Activated CD8-positive, alpha-beta T cell treated with anti-CD3 and anti-CD28 coated beads for 36 hours (primary cell): Measurements from ENCODE around the gene RAD50. TPM values are rescaled to one million over a fixed set of nuclear protein-coding genes. Genes with fewer than 3 reads are reported as not detected.

Experiments
- ATAC-seq: fragments of 200-7000 bp; cut with Tn5 transposase; one replicate; pipeline ENCODE4 v1.10.0; 2021; ENCODE audit warnings: mild to moderate bottlenecking, moderate library complexity
- CTCF ChIA-PET: fragments of 350-600 bp; sonication (Branson Sonifier 250); formaldehyde crosslinking; loops from one replicate; lab custom pipeline; 2021; ENCODE audit warnings: antibody characterized with exemption; lab: Charles Lee
- POLR2A ChIA-PET: fragments of 350-600 bp; sonication (Branson Sonifier 250); formaldehyde crosslinking; loops from one replicate; lab custom pipeline; 2021; ENCODE audit warnings: antibody characterized with exemption; lab: Charles Lee
- DNase-seq: peaks from one replicate; pipeline ENCODE4 v3.0.0-alpha.2; 2020
- H3K27ac Mint-ChIP-seq: one replicate; pipeline ENCODE4 v1.8.0; 2021; ENCODE audit warnings: mild to moderate bottlenecking, mixed read lengths
- H3K27me3 Mint-ChIP-seq: one replicate; pipeline ENCODE4 v1.8.0; 2021; ENCODE audit warnings: mixed read lengths
- H3K36me3 Mint-ChIP-seq: one replicate; pipeline ENCODE4 v1.8.0; 2021; ENCODE audit warnings: low read depth, mixed read lengths
- H3K4me1 Mint-ChIP-seq: one replicate; pipeline ENCODE4 v1.8.0; 2021; ENCODE audit warnings: low read depth, mixed read lengths
- H3K4me3 Mint-ChIP-seq: one replicate; pipeline ENCODE4 v1.8.0; 2021; ENCODE audit warnings: mild to moderate bottlenecking, moderate library complexity, mixed read lengths
- H3K9me3 Mint-ChIP-seq: one replicate; pipeline ENCODE4 v1.8.0; 2021; ENCODE audit warnings: mixed read lengths
- intact Hi-C: fragments of 100-400 bp; cut with micrococcal nuclease; formaldehyde crosslinking; loops from one replicate; pipeline ENCODE4 v1.10.0; 2022
- total RNA-seq, 2 experiments: library from RNA; stranded (reverse); gene quantifications; one replicate each; pipeline ENCODE4 v1.2.3, GENCODE V29; 2021
- TF ChIP-seq, protein P1 (sequence below): fragments of 200-600 bp; IDR thresholded peaks from one replicate; pipeline ENCODE4 v1.8.0; 2022; ENCODE audit warnings: antibody characterized with exemption, mild to moderate bottlenecking

The RAD50 gene
- total RNA-seq, 2 experiments from 2014 or later: 46.4 to 48.9 TPM

DNA sequence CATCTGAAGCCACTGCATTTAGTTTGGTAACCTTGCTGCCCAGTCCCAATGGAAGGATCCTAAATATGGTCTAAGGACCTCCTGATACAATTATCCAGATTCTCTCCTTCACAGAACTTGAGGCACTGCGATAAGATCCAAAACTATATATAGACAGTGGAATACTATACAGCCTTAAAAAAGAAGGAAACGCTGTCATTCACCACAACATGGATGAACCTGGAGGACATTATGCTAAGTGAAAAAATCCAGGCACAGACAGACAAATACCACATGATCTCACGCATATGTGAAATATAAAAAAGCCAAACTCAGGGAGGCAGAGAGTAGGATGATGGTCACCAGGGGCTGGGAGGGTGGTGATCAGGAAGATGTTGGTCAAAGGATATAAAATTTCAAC, 114.2 kb downstream of the RAD50 start:
- Mint-ChIP-seq H3K9me3 (no peaks in the 10 kb centered on the region), H3K27me3 (no peaks in the 10 kb centered on the region), H3K36me3 (no peaks in the 10 kb centered on the region), H3K4me1 (peaks cover 22% of the 10 kb centered on the region), H3K4me3 (no peak overlapping the region), H3K27ac (no peak overlapping the region)
- TF ChIP-seq, protein P1, sequence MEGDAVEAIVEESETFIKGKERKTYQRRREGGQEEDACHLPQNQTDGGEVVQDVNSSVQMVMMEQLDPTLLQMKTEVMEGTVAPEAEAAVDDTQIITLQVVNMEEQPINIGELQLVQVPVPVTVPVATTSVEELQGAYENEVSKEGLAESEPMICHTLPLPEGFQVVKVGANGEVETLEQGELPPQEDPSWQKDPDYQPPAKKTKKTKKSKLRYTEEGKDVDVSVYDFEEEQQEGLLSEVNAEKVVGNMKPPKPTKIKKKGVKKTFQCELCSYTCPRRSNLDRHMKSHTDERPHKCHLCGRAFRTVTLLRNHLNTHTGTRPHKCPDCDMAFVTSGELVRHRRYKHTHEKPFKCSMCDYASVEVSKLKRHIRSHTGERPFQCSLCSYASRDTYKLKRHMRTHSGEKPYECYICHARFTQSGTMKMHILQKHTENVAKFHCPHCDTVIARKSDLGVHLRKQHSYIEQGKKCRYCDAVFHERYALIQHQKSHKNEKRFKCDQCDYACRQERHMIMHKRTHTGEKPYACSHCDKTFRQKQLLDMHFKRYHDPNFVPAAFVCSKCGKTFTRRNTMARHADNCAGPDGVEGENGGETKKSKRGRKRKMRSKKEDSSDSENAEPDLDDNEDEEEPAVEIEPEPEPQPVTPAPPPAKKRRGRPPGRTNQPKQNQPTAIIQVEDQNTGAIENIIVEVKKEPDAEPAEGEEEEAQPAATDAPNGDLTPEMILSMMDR: no peak
- POLR2A ChIA-PET: interaction anchor here (1.5 to 1.7 kb wide), 2 partner anchors 12 to 17 kb away, joined by 3 to 5 read pairs; no protein-coding TSS in a partner anchor
- DNase-seq (no peak), ATAC-seq (no peak)
- CTCF ChIA-PET: no interaction called here
- intact Hi-C loops: no loop called here

DNA sequence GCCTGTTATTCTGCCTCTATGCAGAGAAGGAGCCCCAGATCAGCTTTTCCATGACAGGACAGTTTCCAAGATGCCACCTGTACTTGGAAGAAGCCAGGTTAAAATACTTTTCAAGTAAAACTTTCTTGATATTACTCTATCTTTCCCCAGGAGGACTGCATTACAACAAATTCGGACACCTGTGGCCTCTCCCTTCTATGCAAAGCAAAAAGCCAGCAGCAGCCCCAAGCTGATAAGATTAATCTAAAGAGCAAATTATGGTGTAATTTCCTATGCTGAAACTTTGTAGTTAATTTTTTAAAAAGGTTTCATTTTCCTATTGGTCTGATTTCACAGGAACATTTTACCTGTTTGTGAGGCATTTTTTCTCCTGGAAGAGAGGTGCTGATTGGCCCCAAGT, 116.7 kb downstream of the RAD50 start:
- ATAC-seq (no peak), DNase-seq (no peak)
- TF ChIP-seq, protein P1: no peak
- POLR2A ChIA-PET: interaction anchor here (1.0 to 2.0 kb wide), 6 partner anchors 9 to 77 kb away, joined by 3 to 6 read pairs (median 4); no protein-coding TSS in a partner anchor
- H3K9me3 Mint-ChIP-seq: no peaks in the 10 kb centered on the region
- peak overlapping the region; percentile 1 for H3K27ac Mint-ChIP-seq
- intact Hi-C loops: no loop called here
- H3K4me1 Mint-ChIP-seq: peaks cover 28% of the 10 kb centered on the region
- H3K36me3 Mint-ChIP-seq: no peaks in the 10 kb centered on the region
- H3K27me3 Mint-ChIP-seq: no peaks in the 10 kb centered on the region
- CTCF ChIA-PET: interaction anchor here (1.0 to 1.1 kb wide), 2 partner anchors 15 to 73 kb away, joined by 3 read pairs; no protein-coding TSS in a partner anchor
- no peak overlapping the region for H3K4me3 Mint-ChIP-seq

DNA sequence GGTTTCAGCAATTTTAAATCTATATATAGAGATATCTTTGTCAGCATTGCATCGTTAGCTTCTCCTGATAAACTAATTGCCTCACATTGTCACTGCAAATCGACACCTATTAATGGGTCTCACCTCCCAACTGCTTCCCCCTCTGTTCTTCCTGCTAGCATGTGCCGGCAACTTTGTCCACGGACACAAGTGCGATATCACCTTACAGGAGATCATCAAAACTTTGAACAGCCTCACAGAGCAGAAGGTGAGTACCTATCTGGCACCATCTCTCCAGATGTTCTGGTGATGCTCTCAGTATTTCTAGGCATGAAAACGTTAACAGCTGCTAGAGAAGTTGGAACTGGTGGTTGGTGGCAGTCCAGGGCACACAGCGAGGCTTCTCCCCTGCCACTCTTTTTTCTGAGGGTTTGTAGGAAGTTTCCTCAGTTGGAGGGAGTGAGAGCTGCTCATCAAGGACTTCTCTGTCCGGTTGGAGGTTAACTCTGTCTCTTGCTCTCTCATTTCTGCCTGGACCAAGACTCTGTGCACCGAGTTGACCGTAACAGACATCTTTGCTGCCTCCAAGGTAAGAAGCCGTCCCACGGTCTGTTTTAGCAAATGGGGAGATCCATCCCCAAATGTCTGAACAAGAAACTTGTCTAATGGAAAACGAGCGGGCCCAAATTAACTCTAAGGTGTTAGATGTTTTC, 117.3 kb downstream of the RAD50 start, which contains the start of gene IL4:
Gene IL4 (plus strand): TSS at position 51 of the 692 bp plus-strand sequence. CDS start 62 bp downstream, at position 113.
- H3K4me3 Mint-ChIP-seq: peak within 1 kb of the TSS; percentile 4
- TF ChIP-seq, protein P1: no peak
- H3K27ac Mint-ChIP-seq: peak within 1 kb of the TSS; percentile 84
- intact Hi-C loops: no loop called here
- DNase-seq: no peak
- ATAC-seq: peak; percentile 17
- CTCF ChIA-PET: interaction anchor here (0.7 to 1.1 kb wide), 3 partner anchors 15 to 72 kb away, joined by 3 read pairs; no protein-coding TSS in a partner anchor
- POLR2A ChIA-PET: interaction anchor here (0.8 to 2.0 kb wide), 11 partner anchors 9 to 178 kb away, joined by 3 to 7 read pairs (median 4); partner anchors contain the start of gene IL13
- H3K36me3 Mint-ChIP-seq: no peaks in the 10 kb centered on the region
- H3K9me3 Mint-ChIP-seq: no peaks in the 10 kb centered on the region
- H3K27me3 Mint-ChIP-seq: no peaks in the 10 kb centered on the region
- H3K4me1 Mint-ChIP-seq: peaks cover 28% of the 10 kb centered on the region

DNA sequence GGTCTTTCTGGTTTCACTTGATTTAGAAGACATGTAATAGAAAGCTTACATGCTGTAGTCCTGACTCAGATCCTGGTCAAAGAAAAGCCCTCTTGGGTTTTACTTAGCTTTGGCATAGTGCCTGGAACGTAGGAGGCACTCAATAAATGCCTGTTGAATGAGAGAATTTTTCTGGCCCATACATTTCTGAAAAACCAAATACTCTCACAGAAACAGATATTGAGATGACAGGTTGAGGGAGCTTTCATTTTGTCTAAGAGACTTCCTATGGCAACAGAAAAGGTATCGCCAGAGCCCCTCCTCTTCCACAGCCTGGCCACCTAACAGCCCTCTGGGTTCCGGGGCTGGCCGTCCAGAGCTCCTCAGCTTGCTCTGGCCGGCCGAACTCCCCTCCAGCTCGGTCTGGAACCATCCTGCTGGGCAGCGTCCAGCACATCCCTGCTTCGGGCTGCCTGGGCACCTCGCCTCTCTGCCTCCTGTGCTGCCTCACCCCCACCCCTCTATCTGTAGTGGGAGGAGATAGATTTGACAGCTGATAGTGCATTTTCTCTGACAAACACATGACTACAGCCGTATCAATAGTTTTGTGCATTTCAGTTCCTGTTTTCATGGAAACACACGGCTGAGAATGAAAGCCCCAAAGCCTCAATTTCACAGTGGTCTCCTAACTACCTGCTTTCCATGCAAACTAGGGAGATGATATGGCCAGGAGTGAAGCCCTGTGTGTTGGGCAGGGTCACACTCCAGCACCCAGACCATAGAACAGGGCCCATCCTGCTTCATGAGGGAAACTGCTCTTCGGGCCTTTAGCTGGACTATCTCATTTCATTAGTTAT, 118.1 kb downstream of the RAD50 start:
- ATAC-seq (peak; percentile 63), DNase-seq (peak; percentile 23)
- H3K4me1 Mint-ChIP-seq: peaks cover 28% of the 10 kb centered on the region
- POLR2A ChIA-PET: interaction anchor here (0.8 to 2.0 kb wide), 10 partner anchors 10 to 179 kb away, joined by 3 to 7 read pairs (median 4); partner anchors contain the start of gene IL13
- H3K27me3 Mint-ChIP-seq: no peaks in the 10 kb centered on the region
- peak overlapping the region; percentile 84 for H3K27ac Mint-ChIP-seq
- intact Hi-C loops: no loop called here
- H3K9me3 Mint-ChIP-seq: no peaks in the 10 kb centered on the region
- TF ChIP-seq, protein P1: no peak
- CTCF ChIA-PET: interaction anchor here (0.7 to 1.3 kb wide), 4 partner anchors 10 to 147 kb away, joined by 3 to 4 read pairs (median 3); no protein-coding TSS in a partner anchor
- no peaks in the 10 kb centered on the region for H3K36me3 Mint-ChIP-seq
- no peak overlapping the region for H3K4me3 Mint-ChIP-seq
